Fibroblast of skin of right quadriceps (primary cell): Measurements from ENCODE around the gene RAD51B.
"Not testable (repeated sequence)": the region's sequence is repeated elsewhere in the genome, so short reads cannot be mapped to it uniquely, and the experiment has no call there.

ENCODE experiments used
- DNase-seq: peaks from one replicate; pipeline ENCODE4 v3.0.0-alpha.2; 2013

The RAD51B gene

GRCh38 chr14:68285421-68286179 lies 466.0 kb downstream of the RAD51B start:
- DNase-seq: peak; percentile 42

- DNase-seq: no peak
These were observed 467.1 kb downstream of the RAD51B start for GRCh38 chr14:68286667-68287066.

DNA sequence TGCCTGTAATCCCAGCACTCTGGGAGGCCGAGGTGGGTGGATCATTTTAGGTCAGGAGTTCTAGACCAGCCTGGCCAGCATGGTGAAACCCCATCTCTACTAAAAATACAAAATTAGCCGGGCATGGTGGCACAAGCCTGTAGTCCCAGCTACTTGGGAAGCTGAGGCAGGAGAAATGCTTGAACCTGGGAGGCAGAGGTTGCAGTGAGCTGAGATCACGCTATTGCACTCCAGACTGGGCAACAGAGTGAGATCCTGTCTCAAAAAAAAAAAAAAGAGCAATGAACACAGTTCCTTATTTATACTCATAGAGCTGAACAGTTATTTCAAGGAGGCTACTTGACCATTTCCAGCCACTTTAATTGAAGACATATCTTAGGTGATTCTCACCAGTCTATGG lies 469.9 kb downstream of the RAD51B start:
- DNase-seq: not testable (repeated sequence)

DNA sequence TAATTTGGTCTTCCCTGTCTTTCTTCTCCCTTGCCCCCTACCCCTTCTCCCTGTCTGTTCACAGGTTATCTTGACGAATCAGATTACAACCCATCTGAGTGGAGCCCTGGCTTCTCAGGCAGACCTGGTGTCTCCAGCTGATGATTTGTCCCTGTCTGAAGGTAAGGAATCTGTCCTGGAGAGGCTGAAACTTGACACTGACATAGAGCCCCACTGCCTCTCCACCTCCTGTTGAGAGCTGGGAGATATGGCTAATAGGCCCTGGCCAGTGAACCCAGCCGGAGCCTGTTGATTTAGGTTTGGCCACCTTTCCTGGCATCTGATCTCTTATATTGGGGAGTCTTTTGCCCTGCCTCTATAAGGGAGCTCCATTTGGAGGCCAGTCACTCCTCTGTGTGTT lies 472.2 kb downstream of the RAD51B start:
- no peak for DNase-seq

DNA sequence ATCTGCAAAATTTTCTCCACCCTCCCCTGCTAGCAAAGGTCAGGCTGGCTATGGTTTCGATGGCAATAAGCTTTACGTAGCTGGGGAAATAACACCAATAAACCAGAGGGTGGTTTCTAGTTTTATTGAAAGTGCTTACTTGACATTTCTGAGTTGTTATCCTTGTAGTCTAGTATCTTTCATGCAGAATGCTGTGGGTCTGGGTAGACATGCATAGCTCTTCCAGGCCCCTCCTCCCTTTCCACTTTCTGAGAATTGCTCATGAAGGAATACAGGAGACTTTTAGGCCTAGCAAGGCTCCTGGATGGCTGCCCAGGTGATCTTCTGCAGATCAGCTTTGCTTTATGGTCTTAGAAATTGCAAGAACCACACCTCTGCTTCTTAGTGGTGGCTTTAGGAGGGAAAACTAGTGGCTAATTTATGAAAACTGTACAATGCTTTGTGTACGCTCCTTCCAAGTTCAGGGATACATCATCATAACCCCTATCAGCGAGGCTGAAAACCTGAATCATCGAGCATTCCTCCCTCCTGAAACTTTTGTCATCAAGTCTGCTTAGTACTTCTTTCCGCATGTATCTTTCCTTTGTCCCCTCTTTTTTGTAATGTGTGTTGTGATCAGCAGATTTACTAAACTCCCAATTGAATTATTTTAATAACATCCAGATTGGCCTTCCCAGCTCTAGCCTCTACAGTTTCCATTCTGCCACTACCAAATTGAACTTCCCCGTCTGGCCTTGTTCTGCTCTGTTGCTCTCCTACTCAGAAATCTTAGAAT lies 473.0 kb downstream of the RAD51B start:
- peak; percentile 49 for DNase-seq

- no peak for DNase-seq
These were observed 473.8 kb downstream of the RAD51B start for GRCh38 chr14:68293404-68293803.

DNA sequence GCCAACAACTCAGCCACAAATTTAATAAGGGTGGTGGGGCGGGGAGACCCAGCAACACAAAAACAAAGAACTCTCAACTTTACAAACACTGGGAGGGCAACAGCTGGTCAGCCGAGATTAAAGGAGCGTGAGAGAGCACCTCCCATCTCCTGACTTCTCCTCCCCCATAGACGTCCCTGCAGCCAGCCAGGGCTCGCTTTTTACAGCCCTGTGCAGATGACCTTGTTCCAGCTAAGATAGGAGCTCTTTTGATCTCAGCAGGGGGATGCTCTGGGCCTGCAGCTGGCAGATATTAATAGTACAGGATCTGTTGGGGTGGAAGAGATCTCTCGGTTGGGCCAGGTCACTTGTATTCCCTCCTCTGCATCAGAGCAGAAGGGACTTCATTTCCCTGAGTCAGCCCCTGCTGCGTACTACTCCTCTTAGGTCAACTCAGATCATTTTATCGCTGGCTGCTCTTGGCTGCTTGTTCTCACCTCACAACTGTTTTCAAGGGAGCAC lies 475.8 kb downstream of the RAD51B start:
- no peak for DNase-seq

DNA sequence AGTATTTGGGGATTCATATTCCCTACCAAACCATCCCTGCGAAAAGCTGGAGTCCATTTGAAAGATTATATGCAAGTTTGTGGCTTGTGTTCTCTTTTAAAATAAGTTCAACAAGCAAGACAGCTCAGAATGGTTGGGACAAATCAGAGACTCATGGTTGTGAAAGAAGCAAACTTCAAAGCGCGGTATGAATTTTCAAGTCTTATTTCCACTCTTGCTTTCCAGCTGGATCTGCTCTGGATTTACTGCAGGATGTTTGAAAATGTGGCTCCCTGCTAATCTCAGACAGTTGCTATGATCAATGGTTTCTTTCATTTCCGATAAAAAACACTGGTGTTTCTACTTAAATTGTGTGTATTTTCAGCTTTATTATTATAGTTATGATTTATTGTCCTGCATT lies 477.5 kb downstream of the RAD51B start:
- DNase-seq: peak; percentile 50

DNA sequence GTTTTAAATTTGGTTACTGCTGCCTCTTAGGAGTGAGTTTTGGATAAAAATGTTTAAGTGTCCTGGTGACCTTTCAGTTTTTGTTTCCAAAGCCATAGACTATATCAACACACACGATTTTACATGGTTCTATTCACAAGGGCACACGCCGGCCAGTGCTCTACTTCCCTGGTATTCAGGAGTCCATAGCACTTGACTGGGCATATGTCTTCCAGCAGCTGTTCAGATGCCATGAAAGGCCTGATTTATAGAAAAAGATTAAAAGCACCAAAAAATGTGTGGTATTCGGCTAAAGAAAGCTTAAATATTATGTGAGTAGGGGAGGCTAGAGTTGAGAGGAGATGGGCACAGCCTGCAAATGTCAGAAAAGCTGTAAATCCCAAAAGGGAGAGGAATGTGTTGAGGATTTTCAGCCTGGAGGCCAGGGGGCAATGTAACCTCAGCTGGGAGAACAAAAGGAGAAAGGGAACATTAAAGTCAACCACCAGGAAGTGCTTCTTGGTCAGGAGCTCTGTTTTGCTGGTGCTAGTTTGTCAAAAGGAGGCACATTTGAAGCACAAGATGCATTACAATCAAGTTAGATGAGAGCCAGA lies 478.4 kb downstream of the RAD51B start:
- DNase-seq: peak; percentile 56

- no peak for DNase-seq
These were observed 481.0 kb downstream of the RAD51B start for GRCh38 chr14:68300608-68301007.

DNA sequence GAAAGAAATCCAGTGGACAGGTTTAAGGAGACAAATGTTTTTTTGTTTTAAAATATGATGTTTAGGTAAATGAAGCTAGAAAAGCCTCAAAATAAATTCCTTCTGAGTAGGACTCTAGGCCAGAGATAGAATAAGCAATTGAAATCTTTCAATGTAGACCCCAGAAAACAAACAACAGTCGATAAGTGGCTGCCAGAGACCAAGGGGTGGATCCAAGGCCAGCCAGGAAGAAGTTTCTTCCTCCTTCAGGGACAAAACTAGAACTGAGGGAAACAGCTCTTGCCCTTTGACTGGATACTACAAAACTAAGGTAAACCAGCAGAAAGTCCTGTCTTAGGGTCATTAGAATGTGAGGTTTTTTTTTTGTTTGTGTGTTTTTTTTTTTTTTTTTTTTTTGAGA lies 481.6 kb downstream of the RAD51B start:
- DNase-seq: no peak

DNA sequence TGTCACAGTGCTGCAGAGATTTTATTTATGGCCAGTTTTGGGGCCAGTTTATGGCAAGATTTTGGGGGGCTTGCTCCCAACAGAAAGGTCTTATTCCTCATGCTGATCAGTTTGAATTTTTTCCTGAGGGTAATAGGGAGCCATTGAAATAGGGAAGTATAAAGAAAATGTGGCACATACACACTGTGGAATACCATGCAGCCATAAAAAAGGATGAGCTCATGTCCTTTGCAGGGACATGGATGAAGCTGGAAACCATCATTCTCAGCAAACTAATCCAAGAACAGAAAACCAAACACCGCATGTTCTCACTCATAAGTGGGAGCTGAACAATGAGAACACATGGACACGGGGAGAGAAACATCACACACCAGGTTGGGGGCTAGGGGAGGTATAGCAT lies 483.4 kb downstream of the RAD51B start:
- DNase-seq: not testable (repeated sequence)

DNA sequence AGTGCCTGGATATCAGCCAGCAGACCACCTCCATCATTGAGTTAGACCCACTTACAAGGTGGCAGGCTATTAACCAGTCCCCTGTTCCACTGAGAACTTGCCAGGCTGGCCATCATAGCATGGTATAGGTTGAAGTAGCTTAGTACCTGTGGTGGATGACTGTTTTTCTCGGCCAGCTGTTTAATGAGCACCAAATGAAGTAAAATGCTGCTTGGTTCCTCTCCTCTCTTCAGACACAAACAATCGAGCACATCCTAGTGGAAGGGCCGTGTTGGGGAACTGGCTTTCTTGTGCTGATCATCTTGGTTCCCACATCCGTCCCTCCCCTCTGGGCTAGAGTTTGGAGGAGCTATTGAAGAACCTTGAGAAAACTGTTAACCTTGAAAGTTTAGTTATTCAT lies 486.2 kb downstream of the RAD51B start:
- no peak for DNase-seq

GRCh38 chr14:68306265-68306933 lies 486.8 kb downstream of the RAD51B start:
- no peak for DNase-seq

DNA sequence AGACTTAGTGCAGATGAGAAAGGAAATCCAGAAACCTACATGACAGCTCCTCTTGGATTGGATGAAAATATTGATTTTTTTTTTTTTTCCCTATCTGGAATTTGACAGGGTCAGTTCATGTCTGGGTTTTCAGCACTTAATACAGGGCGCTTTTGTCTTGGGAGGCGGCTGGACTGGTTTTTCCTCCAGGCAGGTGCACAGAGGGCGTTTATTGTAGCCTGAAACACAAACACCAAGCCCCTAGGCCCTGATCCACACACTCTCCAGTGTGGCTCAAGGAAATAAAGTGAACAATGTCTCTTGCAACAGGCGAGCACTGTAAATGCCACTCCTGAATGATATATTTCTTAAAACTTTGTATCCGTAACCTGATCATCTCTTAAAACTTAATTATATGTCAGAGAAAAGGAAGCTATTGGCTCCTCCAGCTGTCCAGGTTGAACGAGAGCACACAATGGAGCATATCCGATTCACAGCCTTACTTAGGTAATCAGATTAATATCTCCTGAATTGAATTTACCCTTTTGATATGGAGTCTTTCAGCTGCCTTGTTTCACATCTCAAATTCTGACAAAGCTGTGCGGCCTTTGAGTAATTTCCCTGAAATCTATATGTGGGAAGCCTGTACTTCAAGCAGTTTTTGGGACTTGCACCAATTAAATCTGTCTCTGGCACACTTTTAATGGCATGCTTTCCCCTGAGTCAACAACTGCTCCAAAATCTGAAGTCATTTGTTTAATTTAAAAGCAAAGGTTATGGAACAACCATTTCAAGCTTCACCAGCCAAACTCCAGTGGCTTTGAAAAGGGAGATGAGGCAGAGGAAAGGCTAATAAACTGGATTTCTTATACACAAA lies 487.6 kb downstream of the RAD51B start:
- peak; percentile 14 for DNase-seq

DNA sequence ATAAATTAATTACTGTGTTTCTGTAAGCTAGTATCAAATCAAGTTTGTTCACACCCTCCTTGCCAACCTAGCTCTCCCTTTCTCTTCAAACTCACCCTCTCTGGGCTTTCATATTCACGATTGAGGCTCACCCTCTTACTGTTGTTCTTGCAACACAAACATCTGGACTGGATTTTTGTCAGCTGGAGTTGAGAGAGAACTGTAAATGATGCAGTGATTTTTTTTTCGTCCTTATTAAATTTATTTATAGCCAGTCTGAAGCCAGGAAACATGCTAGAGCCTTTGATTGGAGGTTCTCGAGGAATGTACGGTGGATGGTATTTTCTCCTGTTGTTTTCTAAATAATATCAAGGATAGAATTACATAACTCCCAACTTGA lies 488.2 kb downstream of the RAD51B start:
- DNase-seq: peak; percentile 45

- DNase-seq: no peak
These were observed 489.3 kb downstream of the RAD51B start for GRCh38 chr14:68308726-68309520.

DNA sequence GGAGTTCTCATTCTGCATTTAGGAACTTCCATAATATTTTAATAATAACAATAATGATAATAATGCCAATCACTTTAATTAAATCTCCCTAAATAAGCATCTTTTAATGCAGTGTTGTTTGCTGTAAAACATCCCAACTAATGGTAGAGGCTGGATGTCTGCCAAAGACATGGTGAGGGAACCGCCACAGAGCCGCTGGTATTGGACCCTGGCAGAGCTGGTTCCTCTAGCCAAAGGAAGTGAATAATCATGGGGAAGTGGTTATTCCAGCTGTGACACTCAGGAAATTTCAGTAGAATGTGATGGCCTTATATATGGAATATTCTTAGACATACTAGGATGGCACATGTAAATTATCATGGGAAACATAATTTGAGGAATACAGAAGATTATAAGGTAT lies 490.0 kb downstream of the RAD51B start:
- DNase-seq: peak; percentile 10

- DNase-seq: no peak
These were observed 492.7 kb downstream of the RAD51B start for GRCh38 chr14:68312300-68312699.

DNA sequence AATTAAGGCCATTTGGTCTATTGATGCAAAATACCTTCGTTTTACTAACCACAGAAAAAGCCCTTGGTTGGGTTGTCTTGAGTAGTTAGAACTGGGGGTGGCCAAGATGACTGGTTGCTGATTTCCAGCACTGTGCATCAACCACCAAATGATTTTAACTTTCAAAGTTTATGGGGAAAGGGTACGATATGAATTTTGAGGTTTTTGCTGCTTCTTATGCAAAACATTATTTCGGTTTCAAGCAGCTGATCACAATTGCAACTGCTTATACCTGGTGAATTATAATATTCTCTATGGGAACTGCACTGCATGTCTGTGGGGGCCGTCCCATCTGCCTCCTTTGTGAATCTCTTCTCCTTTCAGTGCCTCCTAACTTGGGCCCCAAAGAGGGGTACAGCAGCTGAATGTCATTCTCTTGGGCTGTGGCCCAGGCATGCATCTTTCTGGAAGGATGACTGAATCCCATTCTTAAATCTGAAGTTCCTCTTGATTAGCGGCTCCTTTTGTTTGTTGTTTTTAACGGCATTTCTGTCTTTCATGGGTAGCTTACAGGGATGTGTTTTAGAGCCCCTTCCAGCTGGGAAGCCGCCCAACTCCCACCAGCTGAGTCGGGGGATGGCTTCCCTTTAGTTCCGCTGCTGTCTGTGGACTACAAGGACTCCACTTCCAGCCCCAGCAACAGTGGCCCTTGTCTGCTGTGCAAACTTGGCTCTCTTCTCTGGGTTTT lies 493.5 kb downstream of the RAD51B start:
- no peak for DNase-seq

- DNase-seq: no peak
These were observed 495.1 kb downstream of the RAD51B start for GRCh38 chr14:68314642-68315041.
